ENCODE data around the gene CBX7. TPM values are rescaled to one million over a fixed set of nuclear protein-coding genes. Genes with fewer than 3 reads are reported as not detected.

CBX7 gene
- polyA plus RNA-seq, 1 donor from 2014 or later: 4.4 TPM

GRCh38 chr22:39129081-39129480 lies 23.4 kb downstream of the CBX7 start:
- H3K27ac ChIP-seq (ENCODE audit: low read length): no peak overlapping the region
- H3F3A ChIP-seq (ENCODE audit: insufficient read depth, low read length, poor library complexity, severe bottlenecking): no peaks in the 10 kb centered on the region
- no peaks in the 10 kb centered on the region for H4K20me1 ChIP-seq (ENCODE audit: insufficient read depth)
- TF ChIP-seq TAF1 (IDR thresholded peaks at IDR 0.05; ENCODE audit: low read depth) (no peak), POLR2AphosphoS5 (IDR thresholded peaks at IDR 0.05) (no peak), CTCF (IDR thresholded peaks at IDR 0.05; ENCODE audit: poor library complexity, severe bottlenecking) (no peak), MXI1 (conservative IDR thresholded peaks at IDR 0.05; ENCODE audit: poor library complexity, severe bottlenecking) (no peak), REST (IDR thresholded peaks at IDR 0.05; ENCODE audit: borderline replicate concordance) (no peak), EP300 (conservative IDR thresholded peaks at IDR 0.05; ENCODE audit: poor library complexity, severe bottlenecking) (no peak), RAD21 (conservative IDR thresholded peaks at IDR 0.05) (no peak), EZH2 (IDR thresholded peaks at IDR 0.05; ENCODE audit: borderline replicate concordance, insufficient read depth, low read length, poor library complexity, severe bottlenecking) (no peak), SMC3 (conservative IDR thresholded peaks at IDR 0.05; ENCODE audit: poor library complexity) (no peak)
- H3K4me3 ChIP-seq (ENCODE audit: low read length): no peak overlapping the region
- H3K36me3 ChIP-seq (ENCODE audit: insufficient read depth, low read length): no peaks in the 10 kb centered on the region
- H2AFZ ChIP-seq (ENCODE audit: low read depth, low read length): no peak overlapping the region
- no peak overlapping the region for H3K4me2 ChIP-seq (ENCODE audit: low read length)
- no peaks in the 10 kb centered on the region for H3K27me3 ChIP-seq (ENCODE audit: insufficient read depth, low read depth, low read length)
- no peaks in the 10 kb centered on the region for H3K9me2 ChIP-seq (ENCODE audit: insufficient read depth, low read length)
- H3K9me3 ChIP-seq (ENCODE audit: low read length): no peaks in the 10 kb centered on the region
- H3K79me2 ChIP-seq (replicated peaks; ENCODE audit: insufficient read depth, low read length): no peaks in the 10 kb centered on the region
- no peak overlapping the region for H3K9ac ChIP-seq (ENCODE audit: low read length)

GRCh38 chr22:39128508-39128907 lies 24.0 kb downstream of the CBX7 start:
- Histone ChIP-seq H3K4me3 (ENCODE audit: low read length) (no peak overlapping the region), H4K20me1 (ENCODE audit: insufficient read depth) (no peaks in the 10 kb centered on the region), H3K9me3 (ENCODE audit: low read length) (no peaks in the 10 kb centered on the region), H3K36me3 (ENCODE audit: insufficient read depth, low read length) (no peaks in the 10 kb centered on the region), H3F3A (ENCODE audit: insufficient read depth, low read length, poor library complexity, severe bottlenecking) (no peaks in the 10 kb centered on the region), H3K27ac (ENCODE audit: low read length) (no peak overlapping the region), H3K27me3 (ENCODE audit: insufficient read depth, low read depth, low read length) (no peaks in the 10 kb centered on the region), H3K9ac (ENCODE audit: low read length) (no peak overlapping the region), H2AFZ (ENCODE audit: low read depth, low read length) (no peak overlapping the region), H3K4me2 (ENCODE audit: low read length) (no peak overlapping the region), H3K79me2 (replicated peaks; ENCODE audit: insufficient read depth, low read length) (no peaks in the 10 kb centered on the region), H3K9me2 (ENCODE audit: insufficient read depth, low read length) (no peaks in the 10 kb centered on the region)
- TF ChIP-seq RAD21 (conservative IDR thresholded peaks at IDR 0.05) (no peak), MXI1 (conservative IDR thresholded peaks at IDR 0.05; ENCODE audit: poor library complexity, severe bottlenecking) (no peak), TAF1 (IDR thresholded peaks at IDR 0.05; ENCODE audit: low read depth) (no peak), SMC3 (conservative IDR thresholded peaks at IDR 0.05; ENCODE audit: poor library complexity) (no peak), EP300 (conservative IDR thresholded peaks at IDR 0.05; ENCODE audit: poor library complexity, severe bottlenecking) (no peak), REST (IDR thresholded peaks at IDR 0.05; ENCODE audit: borderline replicate concordance) (no peak), POLR2AphosphoS5 (IDR thresholded peaks at IDR 0.05) (no peak), CTCF (IDR thresholded peaks at IDR 0.05; ENCODE audit: poor library complexity, severe bottlenecking) (no peak), EZH2 (IDR thresholded peaks at IDR 0.05; ENCODE audit: borderline replicate concordance, insufficient read depth, low read length, poor library complexity, severe bottlenecking) (no peak)

Data from neural cell (in vitro differentiated cells).